Kidney glomerular epithelial cell (primary cell): ENCODE data around the gene TBCD.

Experiments used
- DNase-seq: peaks from one replicate; lab custom pipeline; 2025; lab: John Stamatoyannopoulos, UW

TBCD gene

DNA sequence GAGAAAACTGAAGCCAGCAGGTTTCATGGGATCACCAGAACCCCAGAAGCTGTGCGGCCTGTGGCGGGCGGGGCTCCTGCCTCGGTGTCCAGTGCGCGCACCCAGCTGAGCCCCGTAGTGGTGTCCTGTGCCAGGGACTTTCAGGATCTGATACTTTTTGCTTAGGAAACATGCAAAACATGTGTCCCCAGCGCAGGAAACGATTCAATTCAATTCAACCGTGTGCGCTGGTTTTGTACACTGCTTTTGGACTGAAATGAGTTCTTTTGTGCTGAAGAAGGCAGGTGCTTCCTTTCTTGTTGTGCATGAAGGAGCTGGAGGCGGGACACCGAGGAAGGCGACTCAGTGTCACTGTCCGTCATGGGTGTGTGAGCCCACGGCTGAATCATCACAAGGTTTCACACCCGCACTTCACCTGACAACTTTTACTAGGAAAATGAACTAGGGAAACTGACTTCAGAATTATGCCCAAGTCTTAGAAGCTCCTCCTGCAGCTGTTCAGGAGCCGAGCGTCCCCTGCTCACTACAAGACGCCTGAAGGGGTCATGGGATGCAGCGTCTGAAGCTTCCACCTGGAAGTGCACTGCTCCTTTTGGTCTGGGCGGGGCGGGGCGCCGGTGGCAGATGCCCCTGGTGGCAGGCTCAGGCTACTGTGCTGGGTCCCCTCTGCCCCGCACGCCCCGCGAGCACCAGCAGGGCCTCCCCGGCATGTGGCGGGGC, 119.4 kb downstream of the TBCD start:
- no peak for DNase-seq

DNA sequence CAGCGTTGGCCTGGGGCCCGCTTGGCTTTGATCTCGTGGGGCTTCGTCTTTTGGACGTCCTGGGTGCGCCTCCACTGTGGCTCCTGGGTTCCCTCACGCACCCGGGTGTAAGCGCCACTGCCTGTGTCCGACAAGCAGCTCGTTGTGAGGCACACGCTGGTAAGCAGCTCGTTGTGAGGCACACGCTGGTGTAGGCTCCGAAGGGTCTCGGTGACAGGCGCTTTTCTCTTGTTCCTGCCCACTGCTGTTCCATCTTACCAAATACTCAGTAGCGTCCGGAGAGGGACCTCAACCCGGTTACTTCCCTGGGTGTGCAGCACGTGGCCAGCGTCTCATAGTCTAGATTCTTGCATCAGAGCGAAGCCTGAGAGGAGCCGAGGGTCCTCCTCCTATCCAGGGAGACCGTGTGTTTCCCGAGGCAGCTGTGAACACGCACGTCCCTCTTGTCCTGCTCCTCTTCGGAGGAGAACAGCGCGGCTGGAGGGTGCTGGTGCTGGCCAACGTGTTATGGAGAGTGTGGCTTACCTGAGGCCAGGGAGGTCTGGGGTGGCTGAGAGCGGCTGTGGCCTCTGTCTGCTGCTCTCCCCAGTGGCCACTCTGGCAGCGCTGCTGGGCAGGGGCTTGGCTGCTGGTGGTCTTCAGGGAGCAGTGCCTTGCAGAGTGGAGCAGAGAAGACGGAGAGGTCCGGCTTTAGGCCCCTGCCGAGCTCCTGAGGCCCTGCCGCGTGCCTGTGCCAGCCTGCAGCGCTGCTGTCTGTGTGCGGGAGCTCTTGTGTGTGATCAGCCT, 120.1 kb downstream of the TBCD start:
- DNase-seq = no peak

DNA sequence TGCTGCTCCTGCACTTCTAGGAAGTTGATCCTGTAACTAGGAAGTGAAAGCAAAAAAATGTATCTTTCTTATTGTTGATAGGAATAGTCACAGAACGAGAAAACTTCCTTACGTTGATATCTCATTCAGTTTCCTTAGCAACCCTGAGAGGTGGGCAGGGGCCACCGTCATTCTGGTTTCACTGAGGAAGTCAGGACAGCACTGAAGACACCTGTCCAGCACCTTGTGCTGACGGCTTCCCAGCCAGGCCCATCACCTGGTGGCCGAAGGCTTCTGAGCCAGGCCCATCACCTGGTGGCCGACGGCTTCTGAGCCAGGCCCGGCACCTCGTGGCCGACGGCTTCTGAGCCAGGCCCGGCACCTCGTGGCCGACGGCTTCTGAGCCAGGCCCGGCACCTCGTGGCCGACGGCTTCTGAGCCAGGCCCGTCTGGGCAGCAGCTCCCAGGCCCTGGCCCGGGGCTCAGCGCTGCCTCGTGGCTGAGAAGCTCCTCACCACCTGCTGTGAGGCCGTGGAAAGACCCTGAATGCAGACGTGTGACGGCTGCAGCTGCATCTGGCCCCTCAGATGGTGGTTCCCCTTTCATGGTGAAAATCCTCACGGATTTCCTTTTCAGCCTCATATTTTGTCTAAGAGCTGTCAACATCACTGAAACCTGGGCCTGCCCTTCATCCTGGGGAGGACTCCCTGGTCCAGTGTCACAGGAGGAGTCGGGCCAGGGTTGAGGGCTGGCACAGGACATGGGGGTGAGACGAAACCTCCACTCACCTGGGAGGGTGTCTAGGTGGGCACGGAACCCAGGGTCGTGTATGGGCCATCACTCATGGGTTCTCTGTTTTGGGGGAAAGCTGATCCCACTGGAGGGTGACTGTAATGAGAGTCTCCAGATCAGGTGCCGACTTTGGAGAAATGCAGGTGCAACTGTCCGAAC, 121.0 kb downstream of the TBCD start:
- DNase-seq = no peak

DNA sequence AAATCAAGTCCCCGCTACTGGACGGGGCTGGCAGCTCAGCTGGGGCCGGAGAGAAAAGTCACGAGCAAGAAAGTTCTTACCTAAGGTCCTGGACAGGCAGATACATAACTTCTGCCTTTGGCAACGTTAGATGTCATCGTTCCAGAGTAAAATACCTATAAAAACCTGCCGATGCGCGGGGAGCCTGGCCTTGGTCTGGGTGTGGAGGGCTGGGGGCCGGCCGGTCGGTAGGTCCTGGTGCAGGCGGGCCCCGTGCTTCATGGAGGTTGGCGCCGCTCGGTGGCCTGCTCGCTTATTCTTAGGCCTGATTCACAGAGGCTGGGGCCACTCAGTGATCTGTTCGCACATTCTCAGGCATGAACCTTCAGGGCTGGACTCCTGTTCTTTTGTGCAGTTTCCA, 121.7 kb downstream of the TBCD start:
- no peak for DNase-seq

DNA sequence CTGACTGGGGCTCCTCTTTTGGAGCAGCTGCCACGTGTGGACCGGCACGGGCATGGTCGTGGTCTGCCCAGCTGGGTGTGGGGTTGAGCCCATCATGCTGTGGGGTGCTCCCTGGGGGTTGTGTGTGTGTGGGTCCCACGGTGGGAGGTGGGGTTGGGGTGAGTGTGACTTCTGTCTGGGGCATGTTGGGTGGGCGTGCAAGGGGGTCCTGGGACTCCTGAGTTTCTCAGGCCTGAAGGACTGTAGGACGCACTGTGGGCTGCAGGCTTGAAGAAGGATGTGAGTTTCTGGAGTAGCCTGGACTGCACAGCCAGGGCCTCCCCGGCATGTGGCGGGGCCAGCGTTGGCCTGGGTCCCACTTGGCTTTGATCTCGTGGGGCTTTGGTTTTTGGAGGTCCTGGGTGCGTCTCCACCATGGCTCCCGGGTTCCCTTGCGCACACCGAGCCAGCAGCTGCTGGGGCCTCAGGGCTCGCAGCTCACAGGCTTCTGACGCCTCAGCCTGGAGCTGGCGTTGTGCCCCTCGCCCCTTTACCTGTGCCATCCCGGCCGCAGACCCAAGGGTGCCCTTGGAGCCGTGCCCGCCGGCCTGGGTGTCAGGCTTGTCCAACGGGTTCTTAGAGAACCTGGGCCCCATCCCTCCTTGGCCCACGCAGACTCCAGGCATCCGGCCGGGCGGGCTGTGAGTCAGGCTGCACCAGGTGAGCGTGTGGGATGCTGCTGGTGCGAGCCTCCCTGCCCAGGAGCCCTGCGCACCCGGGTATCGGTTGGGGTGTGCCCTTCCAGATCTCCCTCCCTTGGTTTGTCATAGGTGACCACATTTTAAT, 122.4 kb downstream of the TBCD start:
- DNase-seq = no peak

DNA sequence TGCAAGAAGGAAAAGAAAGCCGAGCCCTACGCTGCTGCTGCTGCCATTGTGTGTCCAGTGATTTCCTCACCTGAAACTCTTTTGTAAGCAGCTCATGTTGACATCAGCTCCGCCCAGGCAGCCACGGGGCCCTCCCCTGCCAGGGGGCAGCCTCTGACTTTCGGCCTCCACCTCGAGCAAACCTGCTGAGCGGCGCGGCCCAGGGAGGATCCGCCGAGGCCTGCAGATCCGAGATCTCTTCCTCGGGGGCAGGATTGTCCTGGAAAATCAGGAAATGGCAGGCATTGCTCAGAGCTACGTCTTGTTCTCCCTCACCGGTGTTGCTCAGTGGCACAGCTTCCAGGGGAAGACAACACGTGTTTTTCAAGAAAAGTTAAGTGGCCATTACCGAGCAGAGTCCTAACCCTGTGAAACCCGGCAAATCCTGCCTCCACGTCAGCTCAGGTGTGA, 123.6 kb downstream of the TBCD start:
- no peak for DNase-seq

DNA sequence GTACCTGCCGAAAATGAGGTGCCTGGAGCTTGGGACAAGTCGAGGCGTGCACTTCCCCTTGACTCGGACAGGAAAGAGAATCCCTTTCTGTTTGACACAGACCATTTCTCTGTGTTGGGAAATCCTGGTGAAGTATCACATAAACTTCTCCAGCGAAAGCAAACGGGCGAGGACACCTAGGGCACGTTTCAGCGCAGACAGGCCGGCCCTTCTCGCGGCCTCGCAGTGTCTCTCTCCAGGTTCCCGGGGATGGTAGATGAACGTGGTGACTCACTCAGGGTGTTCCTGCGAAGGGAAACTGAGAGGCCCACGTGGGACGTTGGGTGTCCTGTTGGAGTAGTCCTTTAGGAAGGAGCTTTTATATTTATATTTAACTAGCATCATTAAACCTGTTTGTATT, 124.3 kb downstream of the TBCD start:
- no peak for DNase-seq

DNA sequence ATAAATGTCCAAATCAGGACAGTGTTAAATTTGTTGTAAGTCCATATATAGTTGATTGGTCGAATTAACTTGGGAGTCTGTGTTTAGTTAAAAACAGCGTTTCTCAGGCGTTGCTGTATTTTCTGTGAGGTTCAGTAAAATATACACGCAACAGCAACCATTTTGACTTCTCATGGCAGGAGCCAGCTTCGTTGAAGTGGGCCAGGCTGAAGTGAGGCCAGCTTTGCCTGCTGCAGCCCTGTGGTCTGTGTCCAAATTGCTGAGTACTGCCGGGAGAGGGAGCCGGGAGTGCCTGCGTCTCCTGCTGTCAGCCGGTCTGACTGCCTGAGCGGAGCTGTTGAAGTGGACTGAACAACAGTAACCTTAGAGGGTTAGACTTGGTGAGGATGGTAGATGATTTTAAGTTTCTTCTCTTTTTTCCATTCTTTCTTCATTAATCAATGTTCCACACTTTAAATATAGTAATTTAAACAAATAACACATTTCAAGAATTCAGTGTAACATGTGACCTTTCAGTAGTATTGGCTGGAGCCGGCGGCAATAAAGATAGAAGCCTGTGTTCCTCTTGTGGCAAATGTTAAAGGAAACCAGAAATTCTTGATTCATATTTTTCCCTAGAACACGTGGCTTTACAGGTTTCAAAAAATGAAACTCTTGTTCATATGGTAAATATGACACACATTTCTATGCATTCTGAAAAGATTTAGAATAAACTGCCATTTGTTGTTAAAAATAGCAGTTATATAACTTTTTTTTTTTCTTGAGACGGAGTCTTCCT, 124.9 kb downstream of the TBCD start:
- no peak for DNase-seq

DNA sequence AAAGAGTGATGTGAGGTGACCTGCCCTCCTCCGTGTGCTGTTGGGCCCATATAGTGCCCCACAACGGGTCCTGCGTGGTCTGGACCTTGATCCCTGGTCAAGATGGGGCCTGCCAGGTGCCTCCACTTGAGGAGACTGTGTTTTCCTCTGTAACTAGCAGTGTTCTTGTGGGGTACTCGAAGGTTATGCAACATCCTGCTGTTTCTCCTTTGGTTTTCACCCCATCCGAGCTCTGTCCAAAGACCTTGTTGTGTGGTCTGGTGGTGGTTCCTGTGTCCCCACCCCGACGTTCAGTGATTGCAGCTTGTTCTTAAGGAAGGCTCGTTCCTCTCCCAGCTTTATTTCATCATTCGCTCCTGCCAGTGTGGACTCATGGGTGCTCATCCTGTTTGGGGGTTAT, 126.7 kb downstream of the TBCD start:
- no peak for DNase-seq

DNA sequence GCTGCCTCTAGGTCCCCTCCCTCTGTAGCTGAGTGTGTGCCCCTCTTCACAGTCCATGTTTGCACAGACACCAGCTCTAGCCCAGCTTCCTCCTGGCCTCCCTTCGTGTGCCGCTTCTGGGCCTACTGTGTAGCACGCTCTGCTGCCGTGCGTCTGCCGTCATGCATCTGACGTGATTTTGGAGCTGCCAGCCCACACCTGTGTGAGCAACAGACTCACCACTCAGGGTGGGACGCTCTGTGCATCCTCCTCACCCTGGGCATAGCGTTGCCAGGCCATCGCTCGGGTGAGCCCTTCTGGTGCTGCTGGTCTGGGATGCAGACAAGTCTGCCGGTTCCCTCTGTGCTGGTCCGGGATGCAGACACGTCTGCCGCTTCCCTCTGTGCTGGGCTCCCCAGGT, 127.4 kb downstream of the TBCD start:
- DNase-seq = no peak

DNA sequence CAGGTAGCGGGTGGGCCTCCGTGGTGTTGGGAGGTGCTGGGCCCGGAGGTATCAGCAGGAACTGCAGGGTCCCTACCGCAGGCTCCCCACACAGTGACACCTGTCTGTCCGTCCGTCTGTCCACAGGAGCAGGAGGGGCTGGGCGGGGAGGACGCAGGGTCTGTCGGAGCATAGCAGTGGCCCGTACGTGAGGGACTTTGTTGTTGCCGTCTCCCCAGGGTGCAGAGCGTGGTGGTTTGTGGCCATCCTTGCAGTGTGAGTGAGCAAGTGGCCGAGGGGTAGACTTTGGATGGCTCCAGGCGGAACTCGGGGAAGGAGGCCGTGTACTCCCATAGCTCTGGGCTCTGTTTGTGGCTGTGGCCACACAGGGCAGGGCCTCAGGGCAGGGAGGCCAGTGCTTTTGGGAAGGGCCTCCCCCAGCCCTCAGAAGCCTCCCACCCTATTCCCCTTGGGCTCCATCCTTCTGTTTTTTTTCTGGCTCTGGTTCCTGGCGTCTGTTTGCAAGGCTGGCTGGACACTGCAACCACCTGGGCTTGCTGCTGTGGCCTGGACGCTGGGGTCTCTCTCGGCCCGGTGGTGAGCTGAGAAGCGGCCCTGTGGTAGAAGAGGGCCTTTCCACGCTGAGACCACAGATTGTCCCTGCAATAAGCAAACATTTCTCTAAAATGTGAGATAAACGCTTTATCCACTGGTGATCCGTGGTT, 128.9 kb downstream of the TBCD start:
- DNase-seq = no peak

DNA sequence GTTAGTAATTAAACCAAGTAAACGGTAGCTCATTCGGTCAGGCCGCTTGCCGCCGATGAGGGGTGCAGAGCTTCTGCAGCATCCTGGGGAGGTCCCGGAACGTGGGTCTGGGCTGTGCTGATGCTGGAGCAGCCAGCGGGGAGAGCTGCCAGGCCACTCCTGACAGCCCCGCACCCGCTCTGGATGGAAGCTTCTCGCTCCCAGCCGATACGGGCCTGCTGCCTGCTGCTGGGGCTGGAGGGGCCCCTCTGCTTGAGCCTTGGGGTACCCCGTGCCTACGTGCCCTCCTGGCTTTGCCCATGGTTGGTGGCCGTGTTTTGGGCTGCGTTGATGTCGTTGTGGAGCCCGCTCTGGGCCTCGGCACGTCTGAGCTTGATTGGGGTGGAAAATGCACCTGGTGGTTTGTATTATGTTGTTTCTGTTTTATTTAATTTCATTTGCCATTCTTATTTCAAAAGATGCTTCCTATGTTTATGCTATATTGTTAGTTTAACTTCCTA, 129.5 kb downstream of the TBCD start:
- no peak for DNase-seq

DNA sequence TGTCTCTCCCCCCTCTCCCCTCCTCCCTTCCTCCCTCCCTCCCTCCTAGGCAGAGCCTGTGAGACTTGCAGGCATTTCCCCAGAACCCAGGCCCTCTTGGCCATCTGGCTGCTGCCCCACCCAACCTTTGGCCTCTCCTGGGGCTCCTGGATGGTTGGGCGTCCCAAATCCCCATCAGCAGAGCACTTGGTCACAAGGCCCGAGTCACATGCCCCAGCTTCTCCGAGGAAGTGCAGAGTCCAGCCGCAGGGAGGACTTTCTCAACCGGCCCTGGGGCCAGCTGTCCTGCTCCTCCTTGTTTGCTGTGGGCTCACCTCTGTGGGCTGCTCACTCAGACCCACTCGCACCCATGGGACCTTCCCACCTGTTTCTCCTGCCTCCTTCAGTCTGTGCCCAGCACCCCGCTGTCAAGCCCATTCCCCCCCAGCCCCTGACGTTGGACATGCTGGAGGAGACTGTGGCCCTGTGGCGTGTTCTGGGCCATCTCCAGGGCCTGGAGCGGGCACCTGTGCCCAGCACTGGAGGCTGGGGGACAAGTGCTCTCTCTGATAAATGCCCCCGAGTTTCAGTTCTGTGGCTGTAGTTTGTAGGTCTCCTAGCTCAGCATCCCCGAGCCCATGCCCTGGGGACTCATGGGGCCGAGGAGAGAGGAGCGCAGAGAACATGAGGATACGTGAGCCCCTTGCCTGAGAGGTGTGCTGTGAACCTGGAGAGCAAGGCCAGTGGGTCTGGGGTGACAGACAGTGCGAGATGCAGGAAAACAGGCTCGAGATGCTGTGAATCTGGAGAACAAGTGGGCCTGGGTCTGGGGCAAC, 130.2 kb downstream of the TBCD start:
- DNase-seq = no peak

DNA sequence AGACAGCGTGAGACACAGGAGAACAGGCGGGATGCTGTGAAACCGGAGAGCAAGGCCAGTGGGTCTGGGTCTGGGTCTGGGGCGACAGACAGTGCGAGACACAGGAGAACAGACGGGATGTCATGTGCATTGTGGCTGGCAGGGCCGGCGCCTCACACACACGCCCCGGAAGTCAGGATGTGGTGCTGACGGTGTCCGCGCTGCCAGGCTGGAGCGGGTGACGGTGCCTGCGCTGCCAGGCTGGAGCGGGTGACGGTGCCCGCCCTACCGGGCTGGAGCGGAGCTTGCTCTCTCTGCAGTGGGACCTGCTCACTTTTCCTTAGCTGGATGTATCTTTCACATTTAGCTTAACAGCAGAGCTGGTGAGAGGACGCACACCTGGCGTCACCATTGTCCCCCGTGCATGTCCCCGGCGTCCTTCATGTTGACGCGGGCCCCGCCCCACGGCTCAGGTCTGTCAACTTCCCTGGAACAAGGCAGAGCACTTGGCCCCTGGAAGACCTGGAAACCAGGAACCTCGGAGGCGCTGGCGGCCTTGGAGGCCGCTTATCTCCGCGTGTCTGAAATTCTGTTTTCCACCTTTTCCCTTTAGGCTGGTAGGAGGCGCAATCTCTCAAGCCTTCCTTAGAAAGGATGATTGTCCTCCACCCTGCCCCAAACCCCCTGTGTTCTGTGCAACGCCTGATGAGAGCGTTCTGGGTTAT, 131.0 kb downstream of the TBCD start:
- DNase-seq = no peak

DNA sequence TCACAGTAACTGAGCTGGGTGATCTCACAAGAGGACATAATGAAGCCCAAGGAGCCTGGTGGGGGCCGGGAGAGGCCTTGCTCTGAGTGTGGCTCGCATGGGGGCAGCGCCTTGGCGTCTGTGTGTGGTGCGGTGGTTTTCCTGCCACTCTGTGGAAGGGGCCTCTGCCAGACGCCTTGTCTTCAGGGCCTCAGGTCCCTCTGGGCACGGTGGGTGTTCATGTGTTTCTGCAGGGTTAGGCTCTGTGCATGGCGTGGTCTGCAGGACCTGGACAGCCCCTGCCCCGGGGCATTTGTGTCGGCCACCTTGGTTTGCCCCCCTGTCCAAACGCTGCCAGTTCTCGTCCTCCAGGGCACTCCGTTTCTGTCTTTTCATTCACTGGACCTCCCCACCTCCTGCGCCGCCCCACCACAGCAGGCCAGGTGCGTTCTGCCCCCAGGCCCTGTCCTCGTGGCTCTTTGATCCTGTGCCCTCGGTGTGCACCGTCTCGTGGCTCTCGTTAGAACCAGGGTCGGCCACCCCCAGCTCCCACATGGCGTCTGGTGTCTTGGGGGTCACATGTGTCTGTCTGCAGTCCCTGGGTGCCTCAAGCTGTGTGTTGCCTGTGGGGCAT, 131.7 kb downstream of the TBCD start:
- DNase-seq = no peak

DNA sequence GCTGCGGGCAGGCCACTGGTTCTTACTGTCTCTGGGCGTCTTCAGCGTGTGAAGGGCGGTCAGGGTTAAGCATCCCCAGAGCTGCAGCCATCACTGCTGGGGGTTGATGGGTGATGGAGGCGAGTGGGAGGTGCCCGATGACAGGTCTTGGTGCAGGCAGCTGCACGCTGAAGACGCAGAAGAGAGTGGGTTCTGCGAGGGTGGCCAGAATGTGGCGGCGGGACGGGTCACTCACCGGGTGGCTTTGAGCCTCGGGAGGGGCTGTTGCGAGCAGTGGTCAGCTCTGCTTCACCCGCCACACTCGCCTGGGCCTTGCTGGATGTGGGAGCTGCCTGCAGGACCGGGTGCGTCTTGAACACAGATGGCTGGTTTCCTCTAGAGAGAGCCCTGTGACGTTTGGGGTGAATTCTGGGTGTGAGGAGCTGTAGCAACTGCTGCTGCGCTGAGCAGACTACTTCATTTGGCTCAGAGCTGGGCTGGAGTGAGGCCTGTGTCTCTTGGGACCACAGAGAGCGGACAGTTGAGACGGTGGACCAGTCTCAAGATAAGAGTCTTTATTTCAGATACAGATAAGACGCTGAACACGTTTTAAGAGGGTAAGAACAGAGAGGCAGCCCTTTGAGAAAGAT, 132.6 kb downstream of the TBCD start:
- no peak for DNase-seq

DNA sequence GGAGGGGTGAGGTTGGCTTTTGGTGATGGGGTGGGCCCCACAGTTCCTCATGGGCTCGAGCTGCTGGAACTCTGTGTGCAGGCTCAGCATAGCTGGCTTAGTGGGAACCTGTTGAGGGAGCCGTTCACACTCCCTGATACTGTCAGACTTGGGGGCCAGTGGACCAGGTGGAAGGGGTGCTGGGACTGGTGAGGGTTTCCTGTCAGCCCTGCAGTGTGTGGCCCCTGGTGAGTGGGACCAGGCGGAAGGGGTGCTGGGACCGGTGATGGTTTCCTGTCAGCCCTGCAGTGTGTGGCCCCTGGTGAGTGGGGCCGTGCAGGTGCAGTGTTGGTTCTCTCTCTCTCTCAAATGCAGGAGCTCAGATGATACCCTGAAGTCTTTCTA, 133.1 kb downstream of the TBCD start:
- no peak for DNase-seq
